GM12878 (cell line): ENCODE measurements around the gene CEP97. TPM values are rescaled to one million over a fixed set of nuclear protein-coding genes. Genes with fewer than 3 reads are reported as not detected.
A peak's percentile ranks its signal among the peaks of the same experiment; 100 is the strongest.

Experiments used
- ATAC-seq: fragments of 200-7000 bp; cut with Tn5 transposase; 3 replicates; pipeline ENCODE4 v1.9.1; 2020; ENCODE audit warnings: mild to moderate bottlenecking, moderate library complexity
- BruUV-seq: library from RNA; stranded (reverse); fragments of 400-500 nt; replicated peaks from 2 replicates; lab custom pipeline; 2021; lab: Mats Ljungman, UMichigan
- CTCF ChIA-PET: fragments of 300-600 bp; sonication (Branson Sonifier 250); formaldehyde crosslinking; extraction: SDS; loops from one replicate; lab custom pipeline; 2021; ENCODE audit warnings: inconsistent platforms; lab: Yijun Ruan, JAX
- POLR2A ChIA-PET: fragments of 350-600 bp; formaldehyde crosslinking; extraction: SDS; loops from one replicate; lab custom pipeline; 2021; ENCODE audit warnings: inconsistent platforms; lab: Charles Lee
- RAD21 ChIA-PET: fragments of 300-600 bp; sonication (Branson Sonifier 250); formaldehyde crosslinking; loops from one replicate; lab custom pipeline; 2023; ENCODE audit warnings: antibody characterized with exemption; ENCODE audit not compliant: unreplicated experiment; lab: Charles Lee
- SMC1A ChIA-PET: fragments of 300-600 bp; sonication (Branson Sonifier 250); formaldehyde crosslinking; loops from one replicate; lab custom pipeline; 2023; ENCODE audit not compliant: unreplicated experiment, uncharacterized antibody; lab: Charles Lee
- DNase-seq: peaks from one replicate; pipeline ENCODE4 v3.0.0-alpha.2; 2011; ENCODE audit warnings: low read depth, low spot score
- FAIRE-seq: peaks from 3 replicates; lab custom pipeline; 2011; peaks lifted over from hg19 to GRCh38; lab: Jason Lieb, UNC
- H2AFZ ChIP-seq: 2 replicates; pipeline ENCODE4 v1.6.0; 2011; ENCODE audit warnings: low read depth, low read length, control low read depth; ENCODE audit not compliant: control insufficient read depth
- H3K27ac ChIP-seq: 2 replicates; pipeline ENCODE4 v1.5.1; 2011; ENCODE audit warnings: control low read depth; ENCODE audit not compliant: control insufficient read depth, insufficient read depth
- H3K27me3 ChIP-seq, 2 experiments: replicated peaks in 1 of 2; 2 replicates each; pipeline versions ENCODE4 v1.6.0 to v1.6.1; 2011; ENCODE audit warnings: low read length in 1 of 2; ENCODE audit not compliant: control insufficient read depth in 2 of 2, insufficient read depth in 2 of 2
- H3K36me3 ChIP-seq, 2 experiments: 2 replicates each; pipeline ENCODE4 v1.5.1; 2011; ENCODE audit warnings: low read length in 1 of 2; ENCODE audit not compliant: control insufficient read depth in 2 of 2, insufficient read depth in 2 of 2
- H3K4me1 ChIP-seq: 2 replicates; pipeline ENCODE4 v1.6.1; 2011; ENCODE audit warnings: mild to moderate bottlenecking, low read length, moderate library complexity, mixed read lengths; ENCODE audit not compliant: control insufficient read depth, insufficient read depth
- H3K4me2 ChIP-seq: 2 replicates; pipeline ENCODE4 v1.6.0; 2011; ENCODE audit warnings: control low read depth; ENCODE audit not compliant: control insufficient read depth, insufficient read depth
- H3K4me3 ChIP-seq: fragments of 200-600 bp; sonication (generic); 2 replicates; pipeline ENCODE4 v1.5.1; 2016
- H3K79me2 ChIP-seq: 2 replicates; pipeline ENCODE4 v1.6.0; 2011; ENCODE audit warnings: low read length; ENCODE audit not compliant: control insufficient read depth, insufficient read depth
- H3K9ac ChIP-seq: 2 replicates; pipeline ENCODE4 v1.8.0; 2011; ENCODE audit warnings: low read length, control low read depth, mixed read lengths; ENCODE audit not compliant: control insufficient read depth, insufficient read depth
- H3K9me3 ChIP-seq: replicated peaks from 3 replicates; pipeline ENCODE4 v1.5.1; 2011; ENCODE audit warnings: mild to moderate bottlenecking, low read length; ENCODE audit not compliant: control insufficient read depth, insufficient read depth
- H4K20me1 ChIP-seq: 2 replicates; pipeline ENCODE4 v1.6.0; 2011; ENCODE audit not compliant: control insufficient read depth, insufficient read depth
- ATF7 ChIP-seq: fragments of 450-650 bp; IDR thresholded peaks from 2 replicates; pipeline ENCODE4 v1.6.1; 2016; ENCODE audit warnings: low read depth, mild to moderate bottlenecking
- E2F4 ChIP-seq: IDR thresholded peaks from 2 replicates; pipeline ENCODE4 v1.6.1; 2012; ENCODE audit warnings: low read depth, low read length, improper control_type of control experiment
- RUNX3 ChIP-seq: IDR thresholded peaks from 2 replicates; pipeline ENCODE4 v1.6.1; 2012; ENCODE audit warnings: low read length, inconsistent platforms
- WGBS: methylation state at CpG from one replicate; pipeline ENCODE4 v1.1.6; 2016; ENCODE audit warnings: low lambda C conversion rate; ENCODE audit not compliant: insufficient replicate concordance, insufficient coverage; ENCODE audit errors: missing lambda C conversion rate; 5-methylcytosine and 5-hydroxymethylcytosine counted together
- in situ Hi-C: fragments of 300-500 bp; cut with MboI; formaldehyde crosslinking; loops from 9 replicates; pipeline ENCODE4 v1.14.3; 2018; ENCODE audit warnings: mixed read lengths
- intact Hi-C: fragments of 100-400 bp; cut with micrococcal nuclease; formaldehyde crosslinking; loops from one replicate; pipeline ENCODE4 v1.14.2; 2022; ENCODE audit not compliant: unreplicated experiment
- polyA plus RNA-seq, 11 experiments: library from polyadenylated mRNA; depleted of rRNA in 4 of 11; unstranded in 6 of 11; stranded (reverse) in 5 of 11; fragments of >200 nt; fragmentation: Nextera tagmentation in 4 of 11; fragmentation: Illumina TruSeq in 1 of 11; extraction: Ambion mirVana in 4 of 11; extraction: Trizol in 1 of 11; gene quantifications; 1 replicate in 1 of 11; 2 replicates in 10 of 11; pipeline versions ENCODE4 v1.2.1 to v1.2.3, GENCODE V29; 2011 to 2016; ENCODE audit warnings: inconsistent platforms in 2 of 11, missing spikeins in 2 of 11, low read depth in 1 of 11
- total RNA-seq, 4 experiments: library from RNA; depleted of rRNA in 3 of 4; stranded (reverse); fragments of >200 nt in 3 of 4; fragmentation: Illumina TruSeq in 1 of 4; extraction: Trizol in 1 of 4; gene quantifications; 2 replicates each; pipeline versions ENCODE4 v1.2.1 to v1.2.3, GENCODE V29; 2013 to 2021

CEP97 gene
- total and polyA plus RNA-seq, 10 of the 15 experiments (the other 5 are each of a cell fraction or from before 2014, with no cell fraction given): 1.9 to 13.7 (median 5.8) TPM

GRCh38 chr3:101814835-101815234 lies 90.4 kb downstream of the CEP97 start:
- Histone ChIP-seq H3K9me3 (peaks cover 2% of the 10 kb centered on the region; the same call in 1 of the 3 replicates), H3K9ac (no peak overlapping the region), H2AFZ (no peak overlapping the region), H3K27me3 (no peaks in the 10 kb centered on the region), H4K20me1 (no peaks in the 10 kb centered on the region), H3K36me3 (peaks cover 0 to 5% of the 10 kb centered on the region in 2 experiments; a peak in 1 of 4 replicates)
- no TSS peak for BruUV-seq
- DNase-seq (no peak), FAIRE-seq (no peak)
- intact Hi-C loops: loop anchor here (5.0 kb wide), 2 partner anchors 122 to 222 kb away; no protein-coding TSS in a partner anchor
- TF ChIP-seq ATF7 (0 out of 2 replicates have a peak, but pooled peaks have one; percentile 13), RUNX3 (0 out of 2 replicates have a peak, but pooled peaks have one; percentile 9), E2F4 (no peak)
- TF ChIP-seq, all 136 proteins: peak for 2
- in situ Hi-C loops: loop anchor here (5.0 kb wide), 2 partner anchors 412 to 717 kb away; no protein-coding TSS in a partner anchor
- ChIA-PET CTCF (interaction anchor here (0.6 to 15.9 kb wide), 48 partner anchors 9 to 722 kb away, joined by 3 to 1057 read pairs (median 5); partner anchors contain the start of genes CEP97 and NFKBIZ), RAD21 (interaction anchor here (0.8 to 15.9 kb wide), 35 partner anchors 9 to 721 kb away, joined by 3 to 659 read pairs (median 5); partner anchors contain the start of genes CEP97 and NFKBIZ), POLR2A (interaction anchor here (0.7 to 1.9 kb wide), 6 partner anchors 10 to 410 kb away, joined by 3 to 15 read pairs (median 3); partner anchors contain the start of gene CEP97), SMC1A (interaction anchor here (0.8 to 19.7 kb wide), 41 partner anchors 10 to 722 kb away, joined by 3 to 949 read pairs (median 5); partner anchors contain the start of gene NFKBIZ)
- Histone ChIP-seq H3K4me2 (no peak overlapping the region), H3K27ac (no peak overlapping the region), H3K4me3 (no peak overlapping the region), H3K79me2 (no peaks in the 10 kb centered on the region), H3K4me1 (peaks cover 27% of the 10 kb centered on the region)
- ATAC-seq: peak; percentile 51
- 62% methylated on average over 3 of the region's 3 CpGs for WGBS
